GM23248 (cell line): Measurements from ENCODE around the gene GPD2.

ENCODE experiments used
- EZH2 ChIP-seq: fragments of 200-600 bp; sonication (generic); IDR thresholded peaks from 2 replicates; pipeline ENCODE4 v1.6.1; 2018; ENCODE audit warnings: antibody characterized with exemption, mild to moderate bottlenecking; ENCODE audit not compliant: insufficient read depth, poor library complexity, severe bottlenecking
- EZH2phosphoT487 ChIP-seq: fragments of 200-600 bp; sonication (generic); IDR thresholded peaks from 2 replicates; pipeline ENCODE4 v1.6.1; 2018; ENCODE audit warnings: antibody characterized with exemption, moderate library complexity, mild to moderate bottlenecking, low read depth; ENCODE audit not compliant: insufficient read depth

DNA sequence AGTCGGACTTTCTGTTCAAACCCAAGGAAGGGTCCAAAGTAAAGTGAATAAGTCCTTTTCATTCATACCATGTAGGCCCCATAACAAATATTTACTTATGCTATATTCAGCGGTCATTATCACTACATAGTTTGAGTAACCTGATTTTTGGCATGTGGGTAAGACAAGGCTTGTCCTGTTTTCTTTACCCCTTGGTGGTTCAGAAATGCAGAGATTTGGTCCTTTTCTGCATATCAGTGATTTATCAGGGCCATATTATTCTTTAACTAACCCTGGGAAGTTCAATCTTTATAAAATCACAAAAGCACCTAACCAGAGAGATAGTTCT lies 157.4 kb downstream of the GPD2 start:
- TF ChIP-seq EZH2 (no peak), EZH2phosphoT487 (no peak)
